B cell (primary cell): ENCODE measurements around the gene CAMK4. TPM values are rescaled to one million over a fixed set of nuclear protein-coding genes. Genes with fewer than 3 reads are reported as not detected.

Experiments used
- ATAC-seq: fragments of 200-7000 bp; cut with Tn5 transposase; one replicate; pipeline ENCODE4 v1.10.0; 2021; ENCODE audit warnings: low read depth, mild to moderate bottlenecking, moderate number of reproducible peaks, moderate library complexity
- CTCF ChIA-PET: fragments of 350-600 bp; sonication (Branson Sonifier 250); formaldehyde crosslinking; loops from one replicate; lab custom pipeline; 2021; ENCODE audit warnings: antibody characterized with exemption, inconsistent platforms; lab: Charles Lee
- POLR2A ChIA-PET: fragments of 350-600 bp; sonication (Branson Sonifier 250); formaldehyde crosslinking; loops from one replicate; lab custom pipeline; 2021; ENCODE audit warnings: antibody characterized with exemption; lab: Charles Lee
- DNase-seq: peaks from one replicate; pipeline ENCODE4 v3.0.0; 2013
- H2AFZ ChIP-seq: 2 replicates; pipeline ENCODE4 v1.6.1; 2012; ENCODE audit warnings: mild to moderate bottlenecking, low read depth, low read length; ENCODE audit not compliant: insufficient read depth, poor library complexity, severe bottlenecking
- H3K27ac ChIP-seq, 2 donors: 1 replicate in 1 of 2; 2 replicates in 1 of 2; pipeline ENCODE4 v1.5.1; 2012 to 2013; ENCODE audit warnings: low read length in 2 of 2, mild to moderate bottlenecking in 2 of 2, moderate library complexity in 1 of 2
- H3K27me3 ChIP-seq, 4 experiments: fragments of 200-600 bp in 1 of 4; sonication (generic) in 1 of 4; replicated peaks in 1 of 4; 1 replicate in 2 of 4; 2 replicates in 2 of 4; pipeline versions ENCODE4 v1.6.1 to v1.7.0; 2013 to 2016; ENCODE audit warnings: low read length in 3 of 4, mild to moderate bottlenecking in 2 of 4, mixed read lengths in 1 of 4, moderate library complexity in 1 of 4; ENCODE audit not compliant: insufficient read depth in 4 of 4, control insufficient read depth in 3 of 4; ENCODE audit errors: control extremely low read depth in 1 of 4
- H3K36me3 ChIP-seq, 2 experiments: replicated peaks in 1 of 2; 1 replicate in 1 of 2; 2 replicates in 1 of 2; pipeline versions ENCODE4 v1.6.1 to v1.7.1; 2013; ENCODE audit warnings: low read length in 1 of 2; ENCODE audit not compliant: insufficient read depth in 2 of 2, control insufficient read depth in 1 of 2; ENCODE audit errors: control extremely low read depth in 1 of 2, extremely low read depth in 1 of 2
- H3K4me1 ChIP-seq, 2 donors: fragments of 200-600 bp in 1 of 2; sonication (generic) in 1 of 2; 1 replicate in 1 of 2; 2 replicates in 1 of 2; pipeline versions ENCODE4 v1.5.1 to v1.6.1; 2013 to 2017; ENCODE audit warnings: low read length in 2 of 2; ENCODE audit not compliant: control insufficient read depth in 2 of 2, insufficient read depth in 2 of 2
- H3K4me2 ChIP-seq: replicated peaks from 2 replicates; pipeline ENCODE3; 2012; ENCODE audit warnings: mild to moderate bottlenecking, low read depth, low read length; ENCODE audit not compliant: poor library complexity, severe bottlenecking
- H3K4me3 ChIP-seq, 5 experiments: fragments of 200-600 bp in 1 of 5; sonication (generic) in 1 of 5; 1 replicate in 3 of 5; 2 replicates in 2 of 5; pipeline versions ENCODE4 v1.5.1 to v1.7.0; 2011 to 2016; ENCODE audit warnings: low read length in 4 of 5, mild to moderate bottlenecking in 4 of 5, low read depth in 2 of 5, control low read depth in 1 of 5, moderate library complexity in 1 of 5; ENCODE audit not compliant: insufficient read depth in 1 of 5; ENCODE audit errors: control extremely low read depth in 1 of 5, extremely low read depth in 1 of 5
- H3K79me2 ChIP-seq: fragments of 200-600 bp; sonication (generic); one replicate; pipeline ENCODE4 v1.6.0; 2016; ENCODE audit warnings: low read length; ENCODE audit not compliant: control insufficient read depth, insufficient read depth
- H3K9ac ChIP-seq: fragments of 200-600 bp; sonication (generic); 2 replicates; pipeline ENCODE4 v1.6.1; 2017; ENCODE audit warnings: mild to moderate bottlenecking, low read length, moderate library complexity
- H3K9me3 ChIP-seq, 3 donors: one replicate each; pipeline versions ENCODE4 v1.6.1 to v1.7.1; 2013; ENCODE audit warnings: low read length in 2 of 3; ENCODE audit not compliant: control insufficient read depth in 2 of 3, insufficient read depth in 1 of 3; ENCODE audit errors: control extremely low read depth in 1 of 3
- H4K20me1 ChIP-seq: 2 replicates; pipeline ENCODE4 v1.6.0; 2012; ENCODE audit warnings: mild to moderate bottlenecking, low read length; ENCODE audit not compliant: insufficient read depth, control insufficient read depth, poor library complexity, severe bottlenecking
- H3K27ac Mint-ChIP-seq: one replicate; pipeline ENCODE4 v1.8.0; 2021; ENCODE audit warnings: mixed read lengths
- H3K27me3 Mint-ChIP-seq: one replicate; pipeline ENCODE4 v1.8.0; 2021; ENCODE audit warnings: mixed read lengths
- H3K4me1 Mint-ChIP-seq: one replicate; pipeline ENCODE4 v1.8.0; 2021; ENCODE audit warnings: mixed read lengths
- H3K4me3 Mint-ChIP-seq: one replicate; pipeline ENCODE4 v1.8.0; 2021; ENCODE audit warnings: mixed read lengths
- H3K9me3 Mint-ChIP-seq: one replicate; pipeline ENCODE4 v1.8.0; 2022; ENCODE audit warnings: mixed read lengths; ENCODE audit not compliant: insufficient read depth
- CTCF ChIP-seq: fragments of 200-600 bp; IDR thresholded peaks from one replicate; pipeline ENCODE4 v1.8.0; 2022; ENCODE audit warnings: antibody characterized with exemption, mild to moderate bottlenecking
- EZH2 ChIP-seq: IDR thresholded peaks from 2 replicates; pipeline ENCODE4 v1.6.1; 2012; ENCODE audit warnings: borderline replicate concordance, low read depth, mild to moderate bottlenecking, moderate library complexity, low read length; ENCODE audit not compliant: insufficient read depth, poor library complexity, severe bottlenecking
- WGBS: methylation state at CpG from one replicate; pipeline ENCODE4 v1.1.5; 2013; ENCODE audit warnings: missing lambda C conversion rate; ENCODE audit not compliant: insufficient coverage; 5-methylcytosine and 5-hydroxymethylcytosine counted together
- intact Hi-C: fragments of 100-400 bp; cut with micrococcal nuclease; formaldehyde crosslinking; loops from one replicate; pipeline ENCODE4 v1.10.0; 2022
- polyA plus RNA-seq: library from polyadenylated mRNA; depleted of rRNA; stranded (reverse); fragments of >200 nt; gene quantifications from 2 replicates; pipeline ENCODE4 v1.2.3, GENCODE V29; 2012
- total RNA-seq, 2 donors: library from RNA; stranded (reverse); fragments of 120-200 nt in 1 of 2; gene quantifications; 1 replicate in 1 of 2; 2 replicates in 1 of 2; pipeline versions ENCODE4 v1.2.3 to v1.2.4, GENCODE V29; 2013 to 2022

Gene CAMK4
- total and polyA plus RNA-seq, 2 donors (not counting 1 experiment from before 2014, with no cell fraction given) = 0.78 to 4.8 TPM

GRCh38 chr5:111227801-111228200, 3.6 kb downstream of the CAMK4 start:
- Mint-ChIP-seq H3K27ac (no peak overlapping the region), H3K27me3 (peaks cover 25% of the 10 kb centered on the region), H3K4me1 (peaks cover 36% of the 10 kb centered on the region), H3K4me3 (no peak overlapping the region), H3K9me3 (no peaks in the 10 kb centered on the region)
- Histone ChIP-seq H3K36me3 (no peaks in the 10 kb centered on the region), H3K4me1 (peaks cover 19 to 24% of the 10 kb centered on the region in 2 donors), H3K27ac (no peak overlapping the region), H3K4me2 (no peak overlapping the region), H3K4me3 (no peak overlapping the region), H3K9ac (no peak overlapping the region), H4K20me1 (no peaks in the 10 kb centered on the region), H3K79me2 (no peaks in the 10 kb centered on the region), H2AFZ (no peak overlapping the region), H3K27me3 (peaks cover 0 to 21% (median 7%) of the 10 kb centered on the region in 4 experiments), H3K9me3 (no peaks in the 10 kb centered on the region)
- WGBS = 67% methylated on average over 4 of the region's 4 CpGs
- ChIA-PET CTCF (no interaction called here), POLR2A (no interaction called here)
- no peak for ATAC-seq
- intact Hi-C loops = loop anchor here (10.0 kb wide), 1 partner anchor 1533 kb away; no protein-coding TSS in a partner anchor
- TF ChIP-seq CTCF (no peak), EZH2 (no peak)
- DNase-seq = no peak

GRCh38 chr5:111228520-111229220, 4.5 kb downstream of the CAMK4 start:
- no peaks in the 10 kb centered on the region for H3K79me2 ChIP-seq
- H3K27ac ChIP-seq = no peak overlapping the region
- peak overlapping the region; percentile 43 for H2AFZ ChIP-seq
- peak overlapping the region; percentile 2 for H3K4me2 ChIP-seq
- ChIA-PET POLR2A (no interaction called here), CTCF (no interaction called here)
- no peak overlapping the region for H3K4me3 Mint-ChIP-seq
- H3K4me1 ChIP-seq = peaks cover 17 to 22% of the 10 kb centered on the region in 2 donors
- H3K4me3 ChIP-seq = no peak overlapping the region
- no peaks in the 10 kb centered on the region for H3K9me3 ChIP-seq
- no peaks in the 10 kb centered on the region for H4K20me1 ChIP-seq
- H3K27ac Mint-ChIP-seq = peak overlapping the region; percentile 58
- no peak overlapping the region for H3K9ac ChIP-seq
- no peaks in the 10 kb centered on the region for H3K9me3 Mint-ChIP-seq
- 100% methylated on average over 2 of the region's 2 CpGs for WGBS
- TF ChIP-seq CTCF = no peak
- ATAC-seq (no peak), DNase-seq (no peak)
- H3K4me1 Mint-ChIP-seq = peaks cover 31% of the 10 kb centered on the region
- H3K27me3 ChIP-seq = peaks cover 0 to 13% (median 7%) of the 10 kb centered on the region in 4 experiments
- H3K27me3 Mint-ChIP-seq = peaks cover 20% of the 10 kb centered on the region
- H3K36me3 ChIP-seq = no peaks in the 10 kb centered on the region
- intact Hi-C loops = loop anchor here (10.0 kb wide), 1 partner anchor 1534 kb away; no protein-coding TSS in a partner anchor
